ENCODE data around the gene TNFSF18.

TNFSF18 gene

DNA sequence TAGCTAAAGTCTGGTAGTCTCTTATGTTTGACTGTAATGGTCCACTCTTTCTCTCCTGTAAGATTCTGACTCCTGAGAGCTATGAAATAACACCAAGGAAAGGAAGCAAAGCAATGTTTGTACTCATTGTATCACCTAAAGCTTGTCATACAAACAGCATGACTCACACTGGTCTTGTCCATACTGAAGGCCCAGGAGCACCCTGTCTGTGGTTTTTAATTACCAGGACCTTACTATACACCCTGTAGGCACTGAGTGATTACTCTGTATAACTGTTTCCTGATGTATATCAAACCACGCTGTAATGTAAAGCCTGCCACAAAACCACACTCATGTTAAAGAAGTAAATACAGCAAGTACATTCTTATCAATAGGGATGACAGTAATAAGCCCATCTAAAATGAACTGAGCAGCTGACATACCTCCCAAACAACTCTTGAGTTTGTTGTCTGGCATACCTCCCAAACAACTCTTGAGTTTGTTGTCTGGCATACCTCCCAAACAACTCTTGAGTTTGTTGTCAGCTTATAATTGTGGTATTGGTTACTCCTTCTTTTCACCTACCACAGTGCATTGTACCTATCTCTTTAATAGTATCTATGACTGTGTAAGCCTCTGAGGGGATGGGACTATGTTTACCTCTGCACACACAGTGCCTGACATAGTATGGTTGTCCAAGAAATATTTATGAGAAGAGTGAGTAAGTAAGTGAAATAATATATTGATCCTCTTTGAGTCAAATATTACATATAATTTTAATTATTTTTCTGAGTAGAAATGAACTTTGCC, 11.6 kb upstream of the TNFSF18 start:
- H3K36me3 ChIP-seq (ENCODE audit: control insufficient read depth, low read depth, low read length): no peaks in the 10 kb centered on the region
- H3K27ac ChIP-seq (ENCODE audit: low read length): no peak overlapping the region
- no peaks in the 10 kb centered on the region for H3K27me3 ChIP-seq (ENCODE audit: control insufficient read depth, insufficient read depth, low read length)
- no peak overlapping the region for H3K4me3 ChIP-seq (ENCODE audit: low read length)
- H3K9ac ChIP-seq (ENCODE audit: low read length): no peak overlapping the region
- H3K4me1 ChIP-seq (ENCODE audit: control insufficient read depth, low read depth, low read length): no peaks in the 10 kb centered on the region
- H3K9me3 ChIP-seq (ENCODE audit: control insufficient read depth, low read depth, low read length): no peaks in the 10 kb centered on the region

DNA sequence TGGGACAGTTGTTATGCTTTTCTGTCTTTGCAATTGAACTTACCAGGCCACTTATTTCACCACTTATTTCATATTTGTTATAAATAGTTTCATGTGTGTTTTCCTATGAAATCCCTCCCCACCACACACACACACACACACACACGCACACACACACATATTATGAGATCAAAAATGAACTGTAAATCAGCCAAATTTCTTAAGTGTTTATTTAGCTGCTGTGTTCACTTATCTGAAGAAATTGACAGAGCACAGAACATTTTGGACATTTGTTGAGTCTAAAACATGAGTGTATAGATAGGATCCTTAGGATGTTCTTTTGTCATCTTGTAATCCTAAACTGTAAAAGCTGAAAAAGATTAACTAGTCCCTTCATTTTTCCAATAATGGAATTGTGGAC, 7.8 kb upstream of the TNFSF18 start:
- Histone ChIP-seq H3K4me1 (ENCODE audit: control insufficient read depth, low read depth, low read length) (no peaks in the 10 kb centered on the region), H3K9me3 (ENCODE audit: control insufficient read depth, low read depth, low read length) (no peaks in the 10 kb centered on the region), H3K36me3 (ENCODE audit: control insufficient read depth, low read depth, low read length) (no peaks in the 10 kb centered on the region), H3K27ac (ENCODE audit: low read length) (no peak overlapping the region), H3K9ac (ENCODE audit: low read length) (no peak overlapping the region), H3K4me3 (ENCODE audit: low read length) (no peak overlapping the region), H3K27me3 (ENCODE audit: control insufficient read depth, insufficient read depth, low read length) (no peaks in the 10 kb centered on the region)

DNA sequence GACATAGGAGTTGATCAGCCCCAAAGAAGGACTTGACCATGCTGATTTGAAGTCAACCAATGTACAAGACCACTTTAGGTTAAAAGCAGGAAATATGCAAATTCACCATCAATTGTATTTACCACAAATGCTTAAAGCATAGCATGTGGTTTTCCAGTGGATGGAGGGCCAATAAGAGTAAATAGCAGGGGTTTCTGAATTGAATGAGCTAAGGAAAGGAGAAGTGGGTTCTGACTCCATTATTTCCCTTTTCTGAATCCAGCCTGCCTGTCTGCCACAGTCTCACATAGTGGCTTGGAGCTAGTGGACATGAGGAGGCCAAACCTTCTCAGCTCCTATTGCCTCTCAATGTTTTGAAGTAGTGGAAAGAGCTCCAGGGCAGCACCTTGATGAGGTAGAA, 7.2 kb upstream of the TNFSF18 start:
- Histone ChIP-seq H3K9ac (ENCODE audit: low read length) (no peak overlapping the region), H3K4me3 (ENCODE audit: low read length) (no peak overlapping the region), H3K36me3 (ENCODE audit: control insufficient read depth, low read depth, low read length) (no peaks in the 10 kb centered on the region), H3K27me3 (ENCODE audit: control insufficient read depth, insufficient read depth, low read length) (no peaks in the 10 kb centered on the region), H3K4me1 (ENCODE audit: control insufficient read depth, low read depth, low read length) (no peaks in the 10 kb centered on the region), H3K9me3 (ENCODE audit: control insufficient read depth, low read depth, low read length) (no peaks in the 10 kb centered on the region), H3K27ac (ENCODE audit: low read length) (no peak overlapping the region)

DNA sequence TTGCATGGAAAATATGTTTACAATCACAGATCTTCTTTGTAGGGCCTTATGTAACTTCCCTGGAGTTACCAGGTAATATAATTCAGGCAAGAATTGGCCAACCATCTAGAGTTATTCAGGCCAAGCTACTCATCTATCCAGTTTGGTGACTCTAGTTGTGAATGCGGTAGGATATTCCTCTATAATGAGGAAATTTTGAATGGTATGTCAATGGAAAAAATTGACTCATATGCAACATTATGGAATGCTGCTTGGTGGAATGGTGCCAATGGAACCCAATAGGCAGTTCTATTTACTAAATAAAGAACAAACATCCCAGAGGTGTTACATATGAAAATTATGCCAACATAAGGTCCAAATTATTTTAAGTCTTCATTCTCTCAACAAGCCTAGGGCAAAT, 5.6 kb upstream of the TNFSF18 start:
- Histone ChIP-seq H3K4me3 (ENCODE audit: low read length) (no peak overlapping the region), H3K36me3 (ENCODE audit: control insufficient read depth, low read depth, low read length) (no peaks in the 10 kb centered on the region), H3K27ac (ENCODE audit: low read length) (no peak overlapping the region), H3K9ac (ENCODE audit: low read length) (no peak overlapping the region), H3K4me1 (ENCODE audit: control insufficient read depth, low read depth, low read length) (no peaks in the 10 kb centered on the region), H3K27me3 (ENCODE audit: control insufficient read depth, insufficient read depth, low read length) (no peaks in the 10 kb centered on the region), H3K9me3 (ENCODE audit: control insufficient read depth, low read depth, low read length) (no peaks in the 10 kb centered on the region)

DNA sequence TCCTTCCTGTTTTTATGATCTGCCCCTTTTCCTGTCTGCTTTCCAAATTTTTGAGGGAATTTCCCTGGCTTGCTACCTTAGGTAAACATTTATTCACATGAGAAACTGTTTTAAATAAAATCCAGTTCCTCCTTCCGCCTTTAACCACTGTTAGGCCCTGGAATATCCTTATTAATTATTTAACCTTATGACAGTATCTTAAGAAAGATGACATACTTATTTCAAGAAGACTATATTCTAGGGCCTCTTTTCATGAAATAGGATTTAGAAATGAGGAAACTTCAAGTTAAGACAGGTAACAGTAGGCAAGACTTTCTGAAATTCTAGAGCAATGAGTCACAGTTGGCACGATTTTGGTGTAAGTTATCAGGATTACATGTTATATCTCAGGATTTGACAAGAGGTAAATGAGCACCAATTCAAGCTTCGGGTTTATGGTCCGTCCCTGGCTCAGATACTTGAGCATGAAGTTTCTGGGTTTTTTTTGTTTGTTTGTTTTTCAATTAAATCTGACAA, 2.0 kb upstream of the TNFSF18 start:
- no peak overlapping the region for H3K4me3 ChIP-seq (ENCODE audit: low read length)
- no peak overlapping the region for H3K27ac ChIP-seq (ENCODE audit: low read length)
- H3K9me3 ChIP-seq (ENCODE audit: control insufficient read depth, low read depth, low read length): no peaks in the 10 kb centered on the region
- no peak overlapping the region for H3K9ac ChIP-seq (ENCODE audit: low read length)
- H3K36me3 ChIP-seq (ENCODE audit: control insufficient read depth, low read depth, low read length): no peaks in the 10 kb centered on the region
- no peaks in the 10 kb centered on the region for H3K4me1 ChIP-seq (ENCODE audit: control insufficient read depth, low read depth, low read length)
- H3K27me3 ChIP-seq (ENCODE audit: control insufficient read depth, insufficient read depth, low read length): no peaks in the 10 kb centered on the region

DNA sequence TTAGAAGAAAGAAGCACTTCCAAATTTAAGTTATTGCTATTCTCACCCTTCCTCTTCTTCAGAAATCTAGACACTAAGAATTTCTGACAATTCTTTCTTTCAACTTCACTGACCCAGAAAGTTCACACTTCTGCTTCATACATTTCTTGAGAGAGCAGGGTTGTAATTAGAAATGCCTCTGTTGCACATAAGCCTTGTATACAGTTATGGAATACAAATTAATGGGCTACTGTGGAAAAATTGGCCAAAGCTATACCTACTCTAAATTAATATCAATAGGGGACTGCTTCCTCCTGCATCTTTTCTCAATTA, 1.5 kb downstream of the TNFSF18 start:
- H3K36me3 ChIP-seq (ENCODE audit: control insufficient read depth, low read depth, low read length): no peaks in the 10 kb centered on the region
- H3K27me3 ChIP-seq (ENCODE audit: control insufficient read depth, insufficient read depth, low read length): no peaks in the 10 kb centered on the region
- H3K4me1 ChIP-seq (ENCODE audit: control insufficient read depth, low read depth, low read length): no peaks in the 10 kb centered on the region
- no peaks in the 10 kb centered on the region for H3K9me3 ChIP-seq (ENCODE audit: control insufficient read depth, low read depth, low read length)
- no peak overlapping the region for H3K27ac ChIP-seq (ENCODE audit: low read length)
- no peak overlapping the region for H3K9ac ChIP-seq (ENCODE audit: low read length)
- no peak overlapping the region for H3K4me3 ChIP-seq (ENCODE audit: low read length)

DNA sequence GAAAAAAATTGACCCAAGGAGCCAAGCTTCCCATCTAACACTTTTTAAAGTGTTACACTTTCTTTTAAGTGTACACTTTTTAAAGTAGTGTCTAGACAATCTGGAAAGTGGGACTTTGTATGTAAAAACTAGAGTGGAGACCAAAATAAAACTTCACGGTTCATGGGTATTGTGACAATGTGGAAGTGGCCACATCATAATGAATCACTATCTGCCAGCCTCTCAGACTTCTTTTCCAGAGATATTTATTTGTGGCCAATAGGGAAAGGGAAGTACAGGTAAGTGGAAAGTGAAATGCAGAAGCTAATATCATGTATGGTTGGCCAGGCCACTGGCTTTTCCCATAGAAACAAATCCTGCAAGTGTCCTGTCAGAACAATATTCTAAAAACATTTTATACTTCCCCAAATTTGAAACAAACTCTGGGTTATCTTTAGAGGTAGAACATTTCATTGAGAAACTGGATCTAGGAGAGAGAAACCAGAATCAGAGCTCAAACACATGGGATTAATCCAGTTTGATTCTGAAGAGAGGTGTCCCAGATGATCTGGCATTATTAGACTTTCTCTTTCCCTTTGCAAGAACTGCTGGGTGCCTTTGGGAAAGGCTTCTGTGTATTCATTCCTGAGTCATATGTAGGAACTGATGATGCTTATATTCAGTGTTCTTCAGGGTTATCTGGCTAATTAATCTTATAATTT, 2.0 kb downstream of the TNFSF18 start:
- Histone ChIP-seq H3K27ac (ENCODE audit: low read length) (no peak overlapping the region), H3K4me3 (ENCODE audit: low read length) (no peak overlapping the region), H3K27me3 (ENCODE audit: control insufficient read depth, insufficient read depth, low read length) (no peaks in the 10 kb centered on the region), H3K9ac (ENCODE audit: low read length) (no peak overlapping the region), H3K36me3 (ENCODE audit: control insufficient read depth, low read depth, low read length) (no peaks in the 10 kb centered on the region), H3K9me3 (ENCODE audit: control insufficient read depth, low read depth, low read length) (no peaks in the 10 kb centered on the region), H3K4me1 (ENCODE audit: control insufficient read depth, low read depth, low read length) (no peaks in the 10 kb centered on the region)

DNA sequence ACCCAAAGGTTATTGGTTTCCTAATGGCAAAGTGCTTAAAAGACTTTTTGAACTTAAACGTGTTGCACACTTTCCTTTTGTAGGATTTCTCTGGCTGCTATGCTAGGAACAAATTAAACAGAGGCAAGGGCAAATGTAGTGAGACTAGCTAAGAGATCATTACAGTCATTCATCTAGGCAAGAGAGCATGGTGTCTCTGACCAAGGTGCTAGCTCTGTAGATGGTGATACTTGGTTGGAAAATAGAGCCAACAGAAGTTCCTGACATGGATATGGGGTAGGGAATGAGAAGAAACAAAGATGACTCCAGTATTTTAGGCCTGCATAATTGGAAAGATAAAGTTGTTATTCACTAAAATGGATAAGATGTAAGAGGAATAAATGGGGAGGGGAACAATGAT, 6.1 kb downstream of the TNFSF18 start:
- Histone ChIP-seq H3K36me3 (ENCODE audit: control insufficient read depth, low read depth, low read length) (no peaks in the 10 kb centered on the region), H3K9ac (ENCODE audit: low read length) (no peak overlapping the region), H3K4me3 (ENCODE audit: low read length) (no peak overlapping the region), H3K4me1 (ENCODE audit: control insufficient read depth, low read depth, low read length) (no peaks in the 10 kb centered on the region), H3K27me3 (ENCODE audit: control insufficient read depth, insufficient read depth, low read length) (no peaks in the 10 kb centered on the region), H3K9me3 (ENCODE audit: control insufficient read depth, low read depth, low read length) (no peaks in the 10 kb centered on the region), H3K27ac (ENCODE audit: low read length) (no peak overlapping the region)

DNA sequence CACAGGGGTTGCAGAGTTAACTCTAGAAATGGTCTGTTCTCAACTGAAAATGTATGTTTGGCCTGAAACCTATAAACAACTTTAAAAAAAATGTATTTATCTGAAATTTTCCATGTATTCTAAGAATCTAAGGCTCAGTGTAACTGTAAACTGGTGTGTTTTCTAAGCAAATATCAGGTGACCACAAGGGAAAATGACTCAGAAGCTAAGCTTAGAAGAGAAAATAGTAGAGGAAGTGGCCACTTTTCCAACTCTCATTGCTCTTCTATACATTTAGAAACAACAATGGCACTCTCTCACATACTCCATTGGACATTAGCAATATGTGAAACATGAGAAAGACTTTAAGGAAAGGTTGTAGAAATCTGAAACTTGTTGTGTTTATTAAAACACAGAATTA, 7.5 kb downstream of the TNFSF18 start:
- Histone ChIP-seq H3K9me3 (ENCODE audit: control insufficient read depth, low read depth, low read length) (no peaks in the 10 kb centered on the region), H3K9ac (ENCODE audit: low read length) (no peak overlapping the region), H3K36me3 (ENCODE audit: control insufficient read depth, low read depth, low read length) (no peaks in the 10 kb centered on the region), H3K4me3 (ENCODE audit: low read length) (no peak overlapping the region), H3K27me3 (ENCODE audit: control insufficient read depth, insufficient read depth, low read length) (no peaks in the 10 kb centered on the region), H3K4me1 (ENCODE audit: control insufficient read depth, low read depth, low read length) (no peaks in the 10 kb centered on the region), H3K27ac (ENCODE audit: low read length) (no peak overlapping the region)

DNA sequence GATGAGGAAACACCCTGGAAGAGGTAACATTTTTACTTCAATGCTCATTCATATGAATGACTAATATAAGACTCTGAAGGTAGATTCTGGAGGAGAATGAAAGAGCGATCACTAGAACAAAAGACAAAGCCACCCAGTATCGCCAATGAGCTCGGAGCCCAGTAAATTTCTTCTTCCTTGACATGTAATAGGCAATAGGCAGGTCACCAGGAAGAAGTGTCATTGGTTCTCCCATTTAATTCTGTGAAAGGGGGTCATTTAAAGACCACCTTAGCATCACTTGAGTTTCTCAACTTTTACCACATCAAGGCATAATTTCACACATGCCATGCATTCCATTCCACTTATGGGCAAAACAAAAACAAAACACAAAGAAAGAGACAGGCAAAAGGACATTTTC, 7.9 kb downstream of the TNFSF18 start:
- H3K36me3 ChIP-seq (ENCODE audit: control insufficient read depth, low read depth, low read length): no peaks in the 10 kb centered on the region
- H3K4me1 ChIP-seq (ENCODE audit: control insufficient read depth, low read depth, low read length): no peaks in the 10 kb centered on the region
- H3K9me3 ChIP-seq (ENCODE audit: control insufficient read depth, low read depth, low read length): no peaks in the 10 kb centered on the region
- no peak overlapping the region for H3K9ac ChIP-seq (ENCODE audit: low read length)
- H3K27ac ChIP-seq (ENCODE audit: low read length): no peak overlapping the region
- no peak overlapping the region for H3K4me3 ChIP-seq (ENCODE audit: low read length)
- no peaks in the 10 kb centered on the region for H3K27me3 ChIP-seq (ENCODE audit: control insufficient read depth, insufficient read depth, low read length)

DNA sequence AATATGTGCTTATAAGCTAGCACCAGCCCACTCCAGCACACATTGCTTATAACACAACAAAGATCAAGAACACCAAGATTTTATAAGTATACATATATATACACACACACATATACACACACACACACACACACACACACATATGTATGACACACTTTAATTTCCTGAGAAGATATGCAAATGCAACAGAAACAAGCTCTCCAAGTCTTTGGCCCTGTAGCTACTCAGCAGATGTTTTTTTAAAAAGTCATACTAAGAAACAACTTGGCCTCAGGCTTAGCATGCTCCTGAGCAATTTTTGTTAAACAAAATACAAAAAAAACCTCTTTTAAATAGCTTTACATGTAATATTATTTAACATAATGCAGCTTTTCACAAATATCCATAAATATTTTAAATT, 11.1 kb downstream of the TNFSF18 start:
- Histone ChIP-seq H3K4me3 (ENCODE audit: low read length) (no peak overlapping the region), H3K27ac (ENCODE audit: low read length) (no peak overlapping the region), H3K9me3 (ENCODE audit: control insufficient read depth, low read depth, low read length) (no peaks in the 10 kb centered on the region), H3K27me3 (ENCODE audit: control insufficient read depth, insufficient read depth, low read length) (no peaks in the 10 kb centered on the region), H3K36me3 (ENCODE audit: control insufficient read depth, low read depth, low read length) (no peaks in the 10 kb centered on the region), H3K4me1 (ENCODE audit: control insufficient read depth, low read depth, low read length) (no peaks in the 10 kb centered on the region), H3K9ac (ENCODE audit: low read length) (no peak overlapping the region)

Measured in iPS-18a (cell line).